ENCODE measurements around the gene SLIT3.

The SLIT3 gene

DNA sequence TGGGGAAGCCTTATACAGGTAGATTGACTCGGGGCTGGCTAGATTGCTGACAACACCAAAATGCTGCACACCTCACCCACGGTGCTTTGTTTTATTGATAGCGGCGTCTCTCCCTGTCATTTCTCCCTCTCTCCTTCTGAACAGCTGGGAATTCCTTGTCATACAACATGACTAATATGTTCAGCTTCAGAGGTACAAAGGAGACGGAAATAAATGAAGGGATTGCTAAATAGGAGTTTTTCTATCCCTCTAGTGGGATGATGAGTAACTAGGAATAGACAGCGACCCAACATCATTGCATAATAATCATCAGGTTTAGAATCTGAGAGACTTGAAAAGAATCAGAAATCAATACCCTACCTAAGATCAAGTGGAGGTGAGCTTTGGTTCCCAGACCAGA, 384.1 kb downstream of the SLIT3 start:
- TF ChIP-seq, protein P1, sequence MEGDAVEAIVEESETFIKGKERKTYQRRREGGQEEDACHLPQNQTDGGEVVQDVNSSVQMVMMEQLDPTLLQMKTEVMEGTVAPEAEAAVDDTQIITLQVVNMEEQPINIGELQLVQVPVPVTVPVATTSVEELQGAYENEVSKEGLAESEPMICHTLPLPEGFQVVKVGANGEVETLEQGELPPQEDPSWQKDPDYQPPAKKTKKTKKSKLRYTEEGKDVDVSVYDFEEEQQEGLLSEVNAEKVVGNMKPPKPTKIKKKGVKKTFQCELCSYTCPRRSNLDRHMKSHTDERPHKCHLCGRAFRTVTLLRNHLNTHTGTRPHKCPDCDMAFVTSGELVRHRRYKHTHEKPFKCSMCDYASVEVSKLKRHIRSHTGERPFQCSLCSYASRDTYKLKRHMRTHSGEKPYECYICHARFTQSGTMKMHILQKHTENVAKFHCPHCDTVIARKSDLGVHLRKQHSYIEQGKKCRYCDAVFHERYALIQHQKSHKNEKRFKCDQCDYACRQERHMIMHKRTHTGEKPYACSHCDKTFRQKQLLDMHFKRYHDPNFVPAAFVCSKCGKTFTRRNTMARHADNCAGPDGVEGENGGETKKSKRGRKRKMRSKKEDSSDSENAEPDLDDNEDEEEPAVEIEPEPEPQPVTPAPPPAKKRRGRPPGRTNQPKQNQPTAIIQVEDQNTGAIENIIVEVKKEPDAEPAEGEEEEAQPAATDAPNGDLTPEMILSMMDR (IDR thresholded peaks at IDR 0.05) = no peak
- peaks cover 43% of the 10 kb centered on the region for H3K4me1 Mint-ChIP-seq
- no peaks in the 10 kb centered on the region for H3K9me3 Mint-ChIP-seq
- H3K4me3 Mint-ChIP-seq = no peak overlapping the region
- DNase-seq = no peak
- no peaks in the 10 kb centered on the region for H3K36me3 Mint-ChIP-seq (ENCODE audit: low read depth)
- peaks cover 60% of the 10 kb centered on the region for H3K27me3 Mint-ChIP-seq (ENCODE audit: low read depth, poor library complexity)
- no peak overlapping the region for H3K27ac Mint-ChIP-seq

DNA sequence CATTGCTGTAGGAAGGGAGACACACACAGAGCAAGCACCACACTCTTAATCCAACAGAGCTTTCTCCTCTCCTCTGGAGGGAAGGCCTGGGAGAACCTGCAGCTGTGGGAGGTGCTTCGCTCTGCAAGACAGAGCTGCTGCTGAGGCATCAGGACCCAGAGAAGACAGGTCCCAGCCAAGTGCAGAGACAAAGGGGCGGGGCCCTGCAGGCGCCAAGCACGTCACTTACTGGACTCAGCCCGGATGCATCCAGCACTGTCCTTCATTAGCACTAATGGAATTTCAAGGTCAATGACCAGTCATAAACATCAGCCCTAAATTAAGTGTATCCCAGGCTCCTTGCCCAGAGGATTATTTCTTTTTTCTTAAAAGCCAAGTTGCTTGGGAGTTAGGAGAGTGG, 384.7 kb downstream of the SLIT3 start:
- Mint-ChIP-seq H3K4me1 (peaks cover 42% of the 10 kb centered on the region), H3K27me3 (ENCODE audit: low read depth, poor library complexity) (peaks cover 57% of the 10 kb centered on the region), H3K4me3 (no peak overlapping the region), H3K27ac (no peak overlapping the region), H3K36me3 (ENCODE audit: low read depth) (no peaks in the 10 kb centered on the region), H3K9me3 (no peaks in the 10 kb centered on the region)
- TF ChIP-seq, protein P1 (IDR thresholded peaks at IDR 0.05) = no peak
- DNase-seq = peak; percentile 62

DNA sequence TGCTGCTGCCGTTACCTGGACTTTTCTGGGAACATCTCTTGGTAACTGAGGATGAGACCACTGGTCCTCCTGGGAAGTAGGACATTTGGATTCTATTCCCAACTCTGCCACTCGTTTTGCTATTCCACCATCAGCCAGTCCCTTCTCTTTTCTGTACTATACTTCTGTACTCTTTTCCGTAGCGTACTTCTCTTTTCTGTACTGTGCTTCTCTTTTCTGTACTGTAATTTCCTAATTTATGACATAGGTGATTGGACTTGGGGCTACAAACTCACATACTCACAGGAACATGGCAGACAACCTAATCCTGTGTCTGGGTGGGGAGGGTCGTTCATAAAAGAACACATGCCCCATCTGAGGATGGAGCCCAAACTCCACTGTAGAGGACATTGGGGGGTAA, 386.4 kb downstream of the SLIT3 start:
- Mint-ChIP-seq H3K4me1 (peaks cover 26% of the 10 kb centered on the region), H3K36me3 (ENCODE audit: low read depth) (no peaks in the 10 kb centered on the region), H3K27me3 (ENCODE audit: low read depth, poor library complexity) (peaks cover 44% of the 10 kb centered on the region), H3K9me3 (no peaks in the 10 kb centered on the region), H3K4me3 (no peak overlapping the region), H3K27ac (no peak overlapping the region)
- no peak for DNase-seq
- TF ChIP-seq, protein P1 (IDR thresholded peaks at IDR 0.05) = no peak

DNA sequence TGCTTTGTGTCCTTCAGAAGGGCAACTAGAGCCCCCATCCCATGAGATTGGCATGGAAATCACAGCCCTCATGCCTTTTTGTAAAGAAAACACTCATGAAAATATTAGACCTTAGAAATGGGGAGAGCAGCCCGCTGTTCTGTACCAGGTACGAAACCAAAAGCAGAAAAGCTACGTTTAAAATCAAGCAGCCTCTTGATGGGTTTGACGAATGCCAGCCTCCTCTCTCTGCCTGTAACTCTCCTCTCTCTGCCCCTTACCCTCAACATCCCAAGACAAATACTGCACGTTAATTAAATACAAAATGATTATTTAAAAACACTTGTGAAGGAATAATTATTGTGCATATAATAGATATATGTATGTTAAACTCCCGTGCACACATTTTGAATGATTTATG, 390.1 kb downstream of the SLIT3 start:
- Mint-ChIP-seq H3K36me3 (ENCODE audit: low read depth) (no peaks in the 10 kb centered on the region), H3K4me1 (peaks cover 11% of the 10 kb centered on the region), H3K4me3 (no peak overlapping the region), H3K27me3 (ENCODE audit: low read depth, poor library complexity) (peaks cover 21% of the 10 kb centered on the region), H3K9me3 (no peaks in the 10 kb centered on the region), H3K27ac (no peak overlapping the region)
- DNase-seq = no peak
- TF ChIP-seq, protein P1 (IDR thresholded peaks at IDR 0.05) = no peak

DNA sequence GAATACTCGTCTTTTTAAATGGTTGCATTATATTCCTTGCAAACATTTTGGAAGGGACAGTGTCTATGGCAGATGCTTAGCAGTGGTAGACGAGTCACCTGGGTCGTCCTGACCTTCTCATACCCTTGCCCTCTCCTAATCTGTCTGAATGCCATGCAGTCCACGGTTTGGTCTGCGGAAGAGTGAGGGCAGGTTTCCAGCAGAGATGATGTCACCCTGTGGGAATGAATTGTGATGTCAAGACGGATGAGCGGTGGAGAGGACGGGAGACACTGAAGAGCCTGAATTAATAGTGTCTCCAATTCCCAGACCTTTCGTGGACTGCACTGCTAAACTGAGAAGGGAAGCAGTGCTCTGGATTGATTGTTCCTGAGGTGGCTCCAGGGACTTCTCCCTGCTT, 392.7 kb downstream of the SLIT3 start:
- peaks cover 9% of the 10 kb centered on the region for H3K4me1 Mint-ChIP-seq
- H3K27ac Mint-ChIP-seq = peak overlapping the region; percentile 87
- H3K27me3 Mint-ChIP-seq (ENCODE audit: low read depth, poor library complexity) = peaks cover 25% of the 10 kb centered on the region
- H3K36me3 Mint-ChIP-seq (ENCODE audit: low read depth) = no peaks in the 10 kb centered on the region
- no peaks in the 10 kb centered on the region for H3K9me3 Mint-ChIP-seq
- H3K4me3 Mint-ChIP-seq = no peak overlapping the region
- DNase-seq = no peak
- TF ChIP-seq, protein P1 (IDR thresholded peaks at IDR 0.05) = no peak

DNA sequence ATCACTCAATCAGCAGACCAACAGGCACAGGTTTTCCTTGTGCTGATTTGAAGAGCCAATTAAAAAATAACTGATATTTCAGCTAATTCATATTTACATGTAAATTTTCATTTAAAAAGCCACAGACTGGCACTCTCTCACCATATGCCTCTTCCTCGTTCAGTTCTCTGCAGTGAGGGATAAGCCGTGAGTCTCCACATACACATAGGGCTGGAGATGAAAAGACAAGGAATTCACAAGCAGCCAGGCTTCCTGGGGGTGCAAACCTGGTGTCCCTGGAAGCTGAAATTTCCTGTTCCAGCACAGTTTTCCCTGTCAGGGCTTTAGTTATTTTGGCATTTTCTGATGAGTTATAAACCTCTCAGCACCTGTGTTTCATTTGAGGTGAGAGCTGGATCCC, 397.9 kb downstream of the SLIT3 start:
- Mint-ChIP-seq H3K4me1 (peaks cover 13% of the 10 kb centered on the region), H3K4me3 (no peak overlapping the region), H3K27me3 (ENCODE audit: low read depth, poor library complexity) (peaks cover 12% of the 10 kb centered on the region), H3K9me3 (no peaks in the 10 kb centered on the region), H3K36me3 (ENCODE audit: low read depth) (no peaks in the 10 kb centered on the region), H3K27ac (no peak overlapping the region)
- TF ChIP-seq, protein P1 (IDR thresholded peaks at IDR 0.05) = no peak
- no peak for DNase-seq

Data from nephron progenitor cell (in vitro differentiated cells).